Esophagus muscularis mucosa (tissue), 4 donors: ENCODE data around the gene VTI1A. TPM values are rescaled to one million over a fixed set of nuclear protein-coding genes. Genes with fewer than 3 reads are reported as not detected.

ENCODE experiments used
- DNase-seq: peaks from one replicate; pipeline ENCODE4 v3.0.0-alpha.2; 2017; ENCODE audit errors: extremely low spot score
- H3K27ac ChIP-seq, 4 donors: fragments of 200-600 bp; sonication (generic); replicated peaks in 1 of 4; 1 replicate in 3 of 4; 2 replicates in 1 of 4; pipeline ENCODE4 v1.5.1; 2016 to 2019; ENCODE audit warnings: mild to moderate bottlenecking in 1 of 4
- H3K27me3 ChIP-seq, 4 donors: fragments of 200-600 bp; sonication (generic); one replicate each; pipeline versions ENCODE4 v1.5.1 to v1.6.0; 2016 to 2019
- H3K36me3 ChIP-seq, 4 donors: fragments of 200-600 bp; sonication (generic); one replicate each; pipeline ENCODE4 v1.5.1; 2016 to 2019
- H3K4me1 ChIP-seq, 4 donors: fragments of 200-600 bp; sonication (generic); one replicate each; pipeline ENCODE4 v1.5.1; 2016 to 2019
- H3K4me3 ChIP-seq, 4 donors: fragments of 200-600 bp; sonication (generic); 1 replicate in 2 of 4; 2 replicates in 2 of 4; pipeline ENCODE4 v1.5.1; 2016 to 2019; ENCODE audit warnings: mild to moderate bottlenecking in 4 of 4, moderate library complexity in 1 of 4
- H3K9me3 ChIP-seq, 4 donors: fragments of 200-600 bp; sonication (generic); 1 replicate in 3 of 4; 2 replicates in 1 of 4; pipeline ENCODE4 v1.5.1; 2016 to 2019
- EP300 ChIP-seq: sonication (generic); formaldehyde crosslinking; IDR thresholded peaks from one replicate; pipeline ENCODE4 v1.6.1; 2017; ENCODE audit warnings: antibody characterized with exemption
- POLR2A ChIP-seq: fragments of 450-650 bp; IDR thresholded peaks from one replicate; pipeline ENCODE4 v1.6.1; 2017; ENCODE audit warnings: antibody characterized with exemption, moderate library complexity, mild to moderate bottlenecking, low read depth
- POLR2AphosphoS5 ChIP-seq, 2 donors: sonication (generic); formaldehyde crosslinking; IDR thresholded peaks; one replicate each; pipeline ENCODE4 v1.6.1; 2017; ENCODE audit warnings: antibody characterized with exemption in 2 of 2
- WGBS: methylation state at CpG from one replicate; pipeline ENCODE4 v1.1.5; 2018; 5-methylcytosine and 5-hydroxymethylcytosine counted together
- intact Hi-C: fragments of 100-400 bp; cut with DNase I; formaldehyde crosslinking; loops from one replicate; pipeline ENCODE4 v1.15.1; 2023
- total RNA-seq, 4 donors: library from RNA; depleted of rRNA; stranded (reverse); fragments of >200 nt; gene quantifications; one replicate each; pipeline versions ENCODE4 v1.1.0 to v1.2.1, GENCODE V29; 2016
- TF ChIP-seq, protein P1 (sequence below), 3 experiments: fragments of 200-600 bp in 2 of 3; fragments of 450-650 bp in 1 of 3; sonication (generic) in 2 of 3; IDR thresholded peaks; one replicate each; pipeline ENCODE4 v1.5.1; 2017 to 2019; ENCODE audit warnings: antibody characterized with exemption in 3 of 3, mild to moderate bottlenecking in 2 of 3, moderate library complexity in 1 of 3

Gene VTI1A
- total RNA-seq, 4 donors from 2014 or later: 27.6 to 42.7 (median 33.8) TPM

DNA sequence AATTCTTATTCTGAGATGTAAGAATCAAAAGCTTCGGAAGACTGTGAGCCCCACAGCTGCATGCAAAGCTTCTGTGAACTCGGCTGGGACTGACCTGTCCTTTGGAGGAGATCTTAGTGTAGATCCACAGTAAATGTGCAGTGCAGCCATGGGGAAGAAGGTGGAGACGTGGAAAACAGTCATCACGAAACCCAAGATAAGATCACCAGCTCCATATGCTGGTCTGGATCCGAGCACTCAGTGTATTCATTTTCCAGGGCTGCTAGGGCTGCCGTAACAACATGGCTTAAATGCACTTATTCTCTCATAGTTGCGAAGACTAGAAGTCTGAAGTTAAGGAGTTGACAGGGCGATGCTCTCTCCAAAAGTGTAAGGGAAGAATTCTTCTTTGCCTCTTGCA is 360.0 kb downstream of the VTI1A start:
- WGBS: 96% methylated on average over 8 of the region's 8 CpGs
- no peak overlapping the region for H3K27ac ChIP-seq
- H3K4me1 ChIP-seq: peaks cover 0 to 10% (median 5%) of the 10 kb centered on the region in 4 donors
- H3K27me3 ChIP-seq: no peaks in the 10 kb centered on the region
- intact Hi-C loops: no loop called here
- TF ChIP-seq POLR2AphosphoS5 (IDR thresholded peaks at IDR 0.05): no peak
- TF ChIP-seq, protein P1, sequence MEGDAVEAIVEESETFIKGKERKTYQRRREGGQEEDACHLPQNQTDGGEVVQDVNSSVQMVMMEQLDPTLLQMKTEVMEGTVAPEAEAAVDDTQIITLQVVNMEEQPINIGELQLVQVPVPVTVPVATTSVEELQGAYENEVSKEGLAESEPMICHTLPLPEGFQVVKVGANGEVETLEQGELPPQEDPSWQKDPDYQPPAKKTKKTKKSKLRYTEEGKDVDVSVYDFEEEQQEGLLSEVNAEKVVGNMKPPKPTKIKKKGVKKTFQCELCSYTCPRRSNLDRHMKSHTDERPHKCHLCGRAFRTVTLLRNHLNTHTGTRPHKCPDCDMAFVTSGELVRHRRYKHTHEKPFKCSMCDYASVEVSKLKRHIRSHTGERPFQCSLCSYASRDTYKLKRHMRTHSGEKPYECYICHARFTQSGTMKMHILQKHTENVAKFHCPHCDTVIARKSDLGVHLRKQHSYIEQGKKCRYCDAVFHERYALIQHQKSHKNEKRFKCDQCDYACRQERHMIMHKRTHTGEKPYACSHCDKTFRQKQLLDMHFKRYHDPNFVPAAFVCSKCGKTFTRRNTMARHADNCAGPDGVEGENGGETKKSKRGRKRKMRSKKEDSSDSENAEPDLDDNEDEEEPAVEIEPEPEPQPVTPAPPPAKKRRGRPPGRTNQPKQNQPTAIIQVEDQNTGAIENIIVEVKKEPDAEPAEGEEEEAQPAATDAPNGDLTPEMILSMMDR (IDR thresholded peaks at IDR 0.05): no peak
- no peak for TF ChIP-seq EP300
- H3K4me3 ChIP-seq: no peak overlapping the region
- H3K36me3 ChIP-seq: no peaks in the 10 kb centered on the region
- no peak for DNase-seq
- no peaks in the 10 kb centered on the region for H3K9me3 ChIP-seq

DNA sequence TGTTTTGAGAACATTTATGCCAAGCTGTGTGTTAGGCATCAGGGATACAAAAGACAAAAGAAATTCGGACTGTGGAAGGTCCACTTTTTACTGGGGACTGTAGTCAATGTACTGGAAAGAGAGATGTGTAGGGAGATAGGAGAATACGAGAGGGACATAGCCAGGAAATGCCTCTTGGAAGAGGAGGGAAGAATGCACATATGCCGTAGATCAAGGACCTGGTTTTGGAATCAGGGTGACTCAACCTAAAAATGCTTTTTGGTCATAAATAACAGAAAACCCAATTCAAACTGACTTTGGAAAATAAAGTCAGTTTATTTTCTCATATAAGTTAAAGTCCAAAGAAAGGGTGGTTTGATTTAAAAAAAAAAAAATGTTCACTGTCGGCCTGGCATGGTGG is 362.7 kb downstream of the VTI1A start:
- H3K4me1 ChIP-seq: peaks cover 0 to 15% (median 14%) of the 10 kb centered on the region in 4 donors
- intact Hi-C loops: no loop called here
- no peak overlapping the region for H3K4me3 ChIP-seq
- no peak for DNase-seq
- H3K27me3 ChIP-seq: no peaks in the 10 kb centered on the region
- H3K36me3 ChIP-seq: no peaks in the 10 kb centered on the region
- H3K9me3 ChIP-seq: no peaks in the 10 kb centered on the region
- no peak for TF ChIP-seq POLR2A
- no peak for TF ChIP-seq EP300
- WGBS: 96% methylated on average over 4 of the region's 4 CpGs
- H3K27ac ChIP-seq: no peak overlapping the region

DNA sequence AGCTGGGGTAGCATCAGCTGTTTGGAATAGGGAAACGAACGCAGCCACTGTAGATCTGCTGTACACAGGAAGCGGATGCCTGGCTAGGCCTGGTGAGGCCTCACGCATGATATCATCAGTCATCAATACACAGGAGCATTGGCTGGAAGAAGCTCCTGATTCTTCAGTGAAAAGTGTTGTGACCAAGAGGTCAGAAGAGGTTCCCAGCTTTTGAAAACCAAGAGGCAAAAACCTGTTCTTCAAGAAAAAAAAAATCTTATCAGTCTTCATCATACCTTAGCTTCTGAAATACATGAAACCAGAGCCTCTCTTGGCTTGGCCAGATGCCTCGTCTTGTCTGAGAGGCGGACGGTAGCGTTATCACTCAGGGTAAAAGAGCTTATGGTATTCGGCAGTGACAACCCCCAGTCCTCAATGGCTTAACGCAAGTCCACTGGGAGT is 363.7 kb downstream of the VTI1A start:
- no peaks in the 10 kb centered on the region for H3K27me3 ChIP-seq
- WGBS: 94% methylated on average over 7 of the region's 10 CpGs
- H3K27ac ChIP-seq: no peak overlapping the region
- H3K4me1 ChIP-seq: peaks cover 0 to 15% (median 14%) of the 10 kb centered on the region in 4 donors
- no peaks in the 10 kb centered on the region for H3K9me3 ChIP-seq
- H3K4me3 ChIP-seq: no peak overlapping the region
- DNase-seq: no peak
- intact Hi-C loops: no loop called here
- no peak for TF ChIP-seq POLR2A
- no peak for TF ChIP-seq POLR2AphosphoS5 (IDR thresholded peaks at IDR 0.05)
- TF ChIP-seq, protein P1 (IDR thresholded peaks at IDR 0.05): no peak
- TF ChIP-seq EP300: no peak
- no peaks in the 10 kb centered on the region for H3K36me3 ChIP-seq

DNA sequence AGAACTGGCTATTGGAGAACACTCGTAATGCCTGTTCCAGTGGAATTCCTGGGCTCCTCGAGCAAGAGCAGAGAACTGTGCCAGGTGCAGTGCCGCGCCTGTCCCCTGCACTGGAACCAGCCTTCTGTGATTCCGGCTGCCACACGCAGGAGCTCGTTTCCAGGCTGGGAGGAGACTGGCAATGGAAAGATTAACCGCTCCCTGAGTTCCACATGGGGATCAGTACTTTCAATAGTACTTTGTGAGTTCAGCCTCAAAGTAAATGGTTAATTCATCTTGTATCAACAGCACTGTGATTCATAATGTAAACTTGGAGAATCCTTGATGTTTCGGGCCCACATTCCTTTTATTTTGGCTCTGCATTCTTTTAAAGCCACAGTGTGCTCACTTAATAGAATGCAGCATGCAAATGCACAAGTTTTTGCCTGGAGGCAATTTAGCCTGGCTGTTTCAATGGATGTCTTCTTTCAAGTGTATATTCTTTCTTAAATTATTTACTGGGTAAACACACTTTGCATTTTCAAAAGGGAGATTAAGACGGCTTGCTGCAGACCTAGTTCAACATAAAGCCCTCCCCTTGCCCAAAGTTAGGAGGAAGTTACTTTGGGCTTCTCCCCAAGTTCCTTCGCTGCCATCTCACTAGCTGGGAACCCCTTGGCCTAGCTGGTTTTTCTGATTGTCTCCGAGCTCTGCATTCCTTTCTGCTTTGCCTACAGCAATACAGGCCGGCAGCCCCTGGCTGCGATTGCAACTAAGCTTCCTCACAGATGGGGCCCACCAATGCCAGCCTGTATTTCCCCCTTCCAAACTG is 364.9 kb downstream of the VTI1A start:
- WGBS: 31% methylated on average over 14 of the region's 14 CpGs
- intact Hi-C loops: no loop called here
- H3K4me1 ChIP-seq: peaks cover 0 to 15% (median 14%) of the 10 kb centered on the region in 4 donors

DNA sequence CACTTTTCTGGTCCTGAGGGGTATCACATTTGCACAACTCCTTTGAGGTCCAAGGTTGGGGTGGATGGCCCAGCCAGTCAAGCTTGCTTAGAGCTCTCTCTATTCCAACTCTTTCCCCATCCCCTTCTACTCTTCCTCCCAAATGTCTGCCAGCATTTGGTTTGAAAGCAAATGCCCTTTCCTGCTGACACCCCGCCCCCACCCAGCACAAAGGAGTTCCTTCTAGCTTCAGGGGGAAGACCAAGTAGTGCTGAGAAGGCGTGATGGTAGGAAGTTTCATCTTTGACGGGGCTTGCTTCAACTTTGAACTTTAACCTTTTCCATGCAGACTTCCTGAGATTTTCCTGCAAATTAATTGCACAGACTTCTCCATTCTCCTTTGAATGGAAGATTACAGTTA is 365.6 kb downstream of the VTI1A start:
- no peak for DNase-seq
- Histone ChIP-seq H3K27ac (no peak overlapping the region), H3K9me3 (no peaks in the 10 kb centered on the region), H3K36me3 (no peaks in the 10 kb centered on the region), H3K27me3 (no peaks in the 10 kb centered on the region), H3K4me1 (peaks cover 0 to 15% (median 14%) of the 10 kb centered on the region in 4 donors), H3K4me3 (no peak overlapping the region)
- intact Hi-C loops: no loop called here
- WGBS: 81% methylated on average over 3 of the region's 3 CpGs
- TF ChIP-seq POLR2AphosphoS5 (IDR thresholded peaks at IDR 0.05) (no peak), POLR2A (no peak), EP300 (no peak)
- TF ChIP-seq, protein P1 (IDR thresholded peaks at IDR 0.05): no peak

More for the DNA sequence above, 364.9 kb downstream of the VTI1A start:
- Histone ChIP-seq H3K36me3 (no peaks in the 10 kb centered on the region), H3K4me3 (peak overlapping the region in 3 of 4 donors; percentile 21 to 43 (median 25)), H3K27me3 (no peaks in the 10 kb centered on the region), H3K9me3 (no peaks in the 10 kb centered on the region), H3K27ac (peak overlapping the region; percentile 17 to 73 (median 45))
- TF ChIP-seq EP300 (no peak), POLR2A (no peak), POLR2AphosphoS5 (IDR thresholded peaks at IDR 0.05) (peak in 1 of 2 donors; percentile 29)
- TF ChIP-seq, protein P1 (IDR thresholded peaks at IDR 0.05): no peak
- no peak for DNase-seq
